Trophoblast cell (in vitro differentiated cells and primary cell): ENCODE measurements around the gene OSBPL9.

Source experiments
- DNase-seq, 2 donors: peaks; one replicate each; pipeline ENCODE4 v3.0.0-alpha.2; 2016
- H2AFZ ChIP-seq: 2 replicates; pipeline ENCODE4 v1.6.1; 2013; ENCODE audit warnings: low read length, moderate library complexity, mild to moderate bottlenecking; ENCODE audit not compliant: insufficient read depth, poor library complexity
- H2AK5ac ChIP-seq: 2 replicates; pipeline ENCODE4 v1.6.1; 2013; ENCODE audit warnings: mild to moderate bottlenecking, low read length
- H2BK120ac ChIP-seq: 2 replicates; pipeline ENCODE4 v1.6.1; 2013; ENCODE audit warnings: low read length, mild to moderate bottlenecking, moderate library complexity; ENCODE audit not compliant: insufficient read depth, poor library complexity
- H2BK12ac ChIP-seq: 2 replicates; pipeline ENCODE4 v1.6.1; 2013; ENCODE audit warnings: mild to moderate bottlenecking, low read length, moderate library complexity
- H2BK5ac ChIP-seq: 2 replicates; pipeline ENCODE4 v1.6.1; 2013; ENCODE audit warnings: low read length, low read depth, moderate library complexity, mild to moderate bottlenecking; ENCODE audit not compliant: poor library complexity
- H3K14ac ChIP-seq: 2 replicates; pipeline ENCODE4 v1.6.1; 2013; ENCODE audit warnings: mild to moderate bottlenecking, low read length
- H3K18ac ChIP-seq: 2 replicates; pipeline ENCODE4 v1.6.1; 2013; ENCODE audit warnings: mild to moderate bottlenecking, low read length
- H3K23ac ChIP-seq: 2 replicates; pipeline ENCODE4 v1.6.1; 2013; ENCODE audit warnings: low read length
- H3K27ac ChIP-seq: 2 replicates; pipeline ENCODE4 v1.5.1; 2013; ENCODE audit warnings: low read depth, mild to moderate bottlenecking, inconsistent platforms, low read length, moderate library complexity
- H3K27me3 ChIP-seq: 2 replicates; pipeline ENCODE4 v1.6.1; 2013; ENCODE audit warnings: inconsistent platforms, mild to moderate bottlenecking, low read length, moderate library complexity; ENCODE audit not compliant: insufficient read depth
- H3K36me3 ChIP-seq, 2 experiments: 1 replicate in 1 of 2; 2 replicates in 1 of 2; pipeline ENCODE4 v1.6.1; 2013; ENCODE audit warnings: low read length in 2 of 2, mild to moderate bottlenecking in 2 of 2, moderate library complexity in 1 of 2; ENCODE audit not compliant: insufficient read depth in 2 of 2, control insufficient read depth in 1 of 2
- H3K4ac ChIP-seq: 2 replicates; pipeline ENCODE4 v1.6.1; 2013; ENCODE audit warnings: low read depth, mild to moderate bottlenecking, low read length, moderate library complexity
- H3K4me1 ChIP-seq, 2 experiments: 1 replicate in 1 of 2; 2 replicates in 1 of 2; pipeline ENCODE4 v1.6.1; 2013; ENCODE audit warnings: low read length in 2 of 2, mild to moderate bottlenecking in 2 of 2, moderate library complexity in 1 of 2; ENCODE audit not compliant: insufficient read depth in 2 of 2, control insufficient read depth in 1 of 2
- H3K4me2 ChIP-seq: 2 replicates; pipeline ENCODE4 v1.6.1; 2013; ENCODE audit warnings: inconsistent platforms, mild to moderate bottlenecking, low read length, moderate library complexity
- H3K4me3 ChIP-seq: 2 replicates; pipeline ENCODE4 v1.5.1; 2013; ENCODE audit warnings: mild to moderate bottlenecking, low read depth, low read length, inconsistent platforms
- H3K79me1 ChIP-seq: one replicate; pipeline ENCODE4 v1.6.1; 2013; ENCODE audit warnings: low read length
- H3K79me2 ChIP-seq: 2 replicates; pipeline ENCODE4 v1.6.1; 2013; ENCODE audit warnings: low read length, mild to moderate bottlenecking; ENCODE audit not compliant: control insufficient read depth, insufficient read depth, poor library complexity
- H3K9ac ChIP-seq: 2 replicates; pipeline ENCODE4 v1.6.1; 2013; ENCODE audit warnings: mild to moderate bottlenecking, low read length
- H3K9me3 ChIP-seq: 2 replicates; pipeline ENCODE4 v1.6.1; 2013; ENCODE audit warnings: low read depth, mild to moderate bottlenecking, control low read depth, inconsistent platforms, low read length; ENCODE audit not compliant: insufficient read depth
- H4K12ac ChIP-seq: 2 replicates; pipeline ENCODE4 v1.6.1; 2013; ENCODE audit warnings: low read depth, mild to moderate bottlenecking, low read length, moderate library complexity
- H4K8ac ChIP-seq: 2 replicates; pipeline ENCODE4 v1.6.1; 2013; ENCODE audit warnings: low read depth, mild to moderate bottlenecking, low read length, moderate library complexity
- H4K91ac ChIP-seq: one replicate; pipeline ENCODE4 v1.6.1; 2013; ENCODE audit warnings: low read depth, mild to moderate bottlenecking, low read length, moderate library complexity
- WGBS: extraction: QIAGEN DNeasy Blood & Tissue Kit; methylation state at CpG from one replicate; pipeline ENCODE4 v1.1.7; 2013; ENCODE audit warnings: missing lambda C conversion rate; ENCODE audit not compliant: insufficient read length, insufficient coverage; ENCODE audit errors: extremely low coverage; 5-methylcytosine and 5-hydroxymethylcytosine counted together

Gene OSBPL9

DNA sequence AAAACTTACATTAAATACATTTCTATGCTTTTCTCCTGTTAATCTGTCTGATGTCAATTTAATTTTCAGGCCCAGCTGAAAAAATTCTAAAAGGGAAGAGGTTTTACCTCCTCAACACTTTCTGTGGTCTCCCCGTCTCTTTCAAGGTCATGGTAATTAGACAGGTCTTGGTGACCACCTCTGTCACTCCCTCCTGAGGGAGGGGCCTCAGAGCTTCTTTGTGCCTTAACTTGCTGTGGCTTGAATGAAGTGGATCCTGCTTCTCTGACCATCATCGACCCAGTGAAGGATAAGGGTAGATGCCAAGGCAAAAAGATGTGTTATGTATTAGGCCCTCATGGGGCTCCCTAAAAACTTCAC is 40.8 kb upstream of the OSBPL9 start:
- no peak overlapping the region for H3K23ac ChIP-seq
- H3K27ac ChIP-seq: no peak overlapping the region
- H4K8ac ChIP-seq: no peak overlapping the region
- WGBS: no CpG with 5 or more reads among the region's 2 CpGs
- no peak overlapping the region for H3K4me3 ChIP-seq
- H4K91ac ChIP-seq: no peak overlapping the region
- H3K4me2 ChIP-seq: no peak overlapping the region
- no peak overlapping the region for H2AFZ ChIP-seq
- no peak overlapping the region for H4K12ac ChIP-seq
- H3K79me1 ChIP-seq: peaks cover 9% of the 10 kb centered on the region
- H2BK12ac ChIP-seq: peak overlapping the region; percentile 4
- H3K18ac ChIP-seq: no peak overlapping the region
- no peak overlapping the region for H3K9ac ChIP-seq
- no peak overlapping the region for H3K4ac ChIP-seq
- H2AK5ac ChIP-seq: no peak overlapping the region
- no peaks in the 10 kb centered on the region for H3K36me3 ChIP-seq
- no peaks in the 10 kb centered on the region for H3K27me3 ChIP-seq
- H3K14ac ChIP-seq: no peak overlapping the region
- H3K4me1 ChIP-seq: peaks cover 2 to 8% of the 10 kb centered on the region in 2 experiments
- no peaks in the 10 kb centered on the region for H3K9me3 ChIP-seq
- no peak overlapping the region for H2BK5ac ChIP-seq
- no peak overlapping the region for H2BK120ac ChIP-seq
- no peak for DNase-seq
- no peaks in the 10 kb centered on the region for H3K79me2 ChIP-seq

DNA sequence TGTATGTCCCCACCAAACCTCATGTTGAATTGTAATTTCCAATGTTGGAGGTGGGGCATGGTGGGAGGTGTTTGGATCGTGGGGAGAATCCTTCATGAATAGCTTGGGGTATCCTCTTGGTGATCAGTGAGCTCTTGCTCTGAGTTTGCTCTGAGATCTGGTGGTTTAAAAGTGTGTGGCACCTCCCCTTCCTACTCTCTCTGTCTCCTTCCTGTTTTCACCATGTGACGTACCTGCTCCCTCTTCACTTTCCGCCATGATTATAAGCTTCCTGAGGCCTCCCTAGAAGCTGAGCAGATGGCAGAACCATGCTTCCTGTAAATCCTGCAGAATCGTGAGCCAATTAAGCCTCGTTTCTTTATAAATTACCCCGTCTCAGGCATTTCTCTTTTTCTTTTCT is 40.0 kb upstream of the OSBPL9 start:
- no peak overlapping the region for H4K12ac ChIP-seq
- no peak overlapping the region for H3K4ac ChIP-seq
- no peak overlapping the region for H4K8ac ChIP-seq
- no peak overlapping the region for H3K27ac ChIP-seq
- H2BK5ac ChIP-seq: no peak overlapping the region
- H4K91ac ChIP-seq: no peak overlapping the region
- no peak overlapping the region for H3K18ac ChIP-seq
- H2AK5ac ChIP-seq: no peak overlapping the region
- DNase-seq: no peak
- H3K9me3 ChIP-seq: no peaks in the 10 kb centered on the region
- no peak overlapping the region for H3K4me2 ChIP-seq
- H3K9ac ChIP-seq: no peak overlapping the region
- H2BK120ac ChIP-seq: no peak overlapping the region
- peaks cover 2 to 3% of the 10 kb centered on the region in 2 experiments for H3K4me1 ChIP-seq
- no peak overlapping the region for H2AFZ ChIP-seq
- no peak overlapping the region for H3K23ac ChIP-seq
- H2BK12ac ChIP-seq: no peak overlapping the region
- no peak overlapping the region for H3K4me3 ChIP-seq
- no peaks in the 10 kb centered on the region for H3K36me3 ChIP-seq
- no peak overlapping the region for H3K14ac ChIP-seq
- H3K79me1 ChIP-seq: peaks cover 2% of the 10 kb centered on the region
- WGBS: no CpG with 5 or more reads among the region's 6 CpGs
- no peaks in the 10 kb centered on the region for H3K79me2 ChIP-seq
- no peaks in the 10 kb centered on the region for H3K27me3 ChIP-seq

GRCh38 chr1:51578383-51579109 is 38.3 kb upstream of the OSBPL9 start:
- no peak overlapping the region for H2BK5ac ChIP-seq
- no peaks in the 10 kb centered on the region for H3K79me2 ChIP-seq
- H4K12ac ChIP-seq: no peak overlapping the region
- H3K27ac ChIP-seq: no peak overlapping the region
- no peak overlapping the region for H4K91ac ChIP-seq
- H3K36me3 ChIP-seq: no peaks in the 10 kb centered on the region
- no peaks in the 10 kb centered on the region for H3K9me3 ChIP-seq
- DNase-seq: no peak
- no peak overlapping the region for H3K4me3 ChIP-seq
- H2BK12ac ChIP-seq: no peak overlapping the region
- H2BK120ac ChIP-seq: no peak overlapping the region
- no peaks in the 10 kb centered on the region for H3K27me3 ChIP-seq
- no peak overlapping the region for H3K4ac ChIP-seq
- no peak overlapping the region for H3K14ac ChIP-seq
- H3K23ac ChIP-seq: no peak overlapping the region
- H3K4me1 ChIP-seq: no peaks in the 10 kb centered on the region
- H2AK5ac ChIP-seq: no peak overlapping the region
- H3K79me1 ChIP-seq: no peaks in the 10 kb centered on the region
- no peak overlapping the region for H3K4me2 ChIP-seq
- no peak overlapping the region for H2AFZ ChIP-seq
- H3K9ac ChIP-seq: no peak overlapping the region
- WGBS: no CpG with 5 or more reads among the region's 3 CpGs
- no peak overlapping the region for H4K8ac ChIP-seq
- no peak overlapping the region for H3K18ac ChIP-seq

DNA sequence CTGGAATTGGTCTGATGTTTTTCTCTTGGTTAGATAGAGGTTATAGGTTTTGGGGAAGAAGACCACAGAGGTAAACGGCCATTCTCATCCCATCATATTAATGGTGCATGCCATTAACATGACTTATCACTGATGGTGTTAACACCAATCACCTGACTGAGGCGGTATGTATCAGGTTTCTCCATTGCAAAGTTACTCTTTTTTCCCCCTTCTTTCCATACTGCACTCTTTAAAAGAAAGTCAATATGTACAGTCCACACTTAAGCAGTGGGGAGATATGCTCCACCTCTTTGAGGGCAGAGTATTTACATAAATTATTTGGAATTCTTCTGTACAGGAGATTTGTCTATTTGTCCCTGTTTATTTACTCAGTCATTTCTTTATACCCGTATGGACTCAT is 35.7 kb upstream of the OSBPL9 start:
- H4K91ac ChIP-seq: no peak overlapping the region

More for the DNA sequence above, 35.7 kb upstream of the OSBPL9 start:
- H3K27ac ChIP-seq: no peak overlapping the region
- no peaks in the 10 kb centered on the region for H3K79me1 ChIP-seq
- H2BK5ac ChIP-seq: no peak overlapping the region
- H3K36me3 ChIP-seq: no peaks in the 10 kb centered on the region
- H4K8ac ChIP-seq: no peak overlapping the region
- WGBS: no CpG with 5 or more reads among the region's 3 CpGs
- no peak overlapping the region for H3K4me3 ChIP-seq
- H3K4me1 ChIP-seq: no peaks in the 10 kb centered on the region
- no peak overlapping the region for H3K4me2 ChIP-seq
- H2AK5ac ChIP-seq: no peak overlapping the region
- no peaks in the 10 kb centered on the region for H3K79me2 ChIP-seq
- no peaks in the 10 kb centered on the region for H3K27me3 ChIP-seq
- H3K14ac ChIP-seq: no peak overlapping the region
- no peak overlapping the region for H2BK120ac ChIP-seq
- no peak overlapping the region for H3K23ac ChIP-seq
- no peak overlapping the region for H3K18ac ChIP-seq
- no peak overlapping the region for H3K4ac ChIP-seq
- H2AFZ ChIP-seq: no peak overlapping the region
- no peaks in the 10 kb centered on the region for H3K9me3 ChIP-seq
- no peak for DNase-seq
- H2BK12ac ChIP-seq: no peak overlapping the region
- no peak overlapping the region for H4K12ac ChIP-seq
- no peak overlapping the region for H3K9ac ChIP-seq
